GM19043 (cell line): ENCODE data around the gene MRM2.
A peak's percentile ranks its signal among the peaks of the same experiment; 100 is the strongest.

Experiments
- ATAC-seq: cut with Tn5 transposase; IDR thresholded peaks from one replicate; pipeline ENCODE4 v1.9.1; 2021; ENCODE audit warnings: low read depth; ENCODE audit not compliant: unreplicated experiment

Gene MRM2

DNA sequence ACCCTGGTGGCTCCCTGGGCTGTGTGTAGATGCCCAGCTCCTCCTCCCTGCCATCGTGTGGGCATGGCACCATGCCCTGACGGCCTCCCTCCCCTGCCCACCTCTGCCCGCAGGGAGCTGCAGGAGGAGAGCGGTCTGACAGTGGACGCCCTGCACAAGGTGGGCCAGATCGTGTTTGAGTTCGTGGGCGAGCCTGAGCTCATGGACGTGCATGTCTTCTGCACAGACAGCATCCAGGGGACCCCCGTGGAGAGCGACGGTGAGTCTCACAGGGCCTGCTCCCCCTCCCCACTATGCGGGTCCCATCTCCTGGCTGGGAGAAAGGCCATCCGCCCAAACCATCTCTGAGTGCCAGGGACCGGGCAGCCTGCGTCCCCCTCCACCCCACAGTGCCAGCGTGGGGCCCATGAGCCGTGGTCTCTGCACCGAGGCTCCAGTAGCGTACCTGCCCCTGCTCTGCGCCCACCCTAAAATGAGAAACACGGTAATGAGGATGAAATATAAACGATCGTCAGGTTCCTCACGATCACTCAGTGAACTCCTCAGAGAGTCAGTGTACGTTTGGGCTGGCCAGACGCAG is 7.8 kb upstream of the MRM2 start:
- no peak for ATAC-seq

DNA sequence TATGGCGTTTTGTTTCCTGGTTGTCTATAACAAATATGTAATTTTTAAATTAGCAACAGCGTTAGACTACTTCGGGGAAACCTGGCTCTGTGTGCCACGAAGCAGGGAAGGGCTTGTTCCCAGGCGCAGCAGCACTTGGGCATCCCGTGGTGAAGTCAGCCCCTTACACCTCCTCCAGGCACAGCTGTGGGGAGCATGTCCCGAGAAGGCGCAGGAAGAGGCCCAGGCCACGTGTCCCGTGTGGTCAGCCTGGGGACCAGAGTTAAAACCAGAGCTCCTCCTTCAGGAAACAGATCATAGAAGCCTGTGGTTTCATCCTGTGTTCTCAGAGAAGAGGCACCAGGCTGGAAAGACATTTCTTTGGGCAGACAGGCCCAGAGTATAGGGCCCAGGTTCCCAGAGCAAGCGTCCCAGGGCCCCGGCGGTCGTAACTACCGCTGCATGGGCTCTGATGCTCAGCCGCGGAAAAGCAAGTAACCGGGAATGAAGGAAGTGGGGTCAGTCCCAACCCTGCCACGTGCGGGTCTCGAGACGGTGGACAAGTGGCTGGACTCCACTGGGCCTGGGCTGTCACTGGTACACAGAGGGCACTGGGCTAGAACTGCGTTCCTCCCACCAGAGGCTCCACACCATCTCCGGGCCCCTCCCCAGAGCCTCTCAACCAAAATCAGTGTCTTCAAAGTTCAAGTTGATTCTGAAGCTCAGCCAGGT is 7.1 kb upstream of the MRM2 start:
- peak; percentile 54 for ATAC-seq

DNA sequence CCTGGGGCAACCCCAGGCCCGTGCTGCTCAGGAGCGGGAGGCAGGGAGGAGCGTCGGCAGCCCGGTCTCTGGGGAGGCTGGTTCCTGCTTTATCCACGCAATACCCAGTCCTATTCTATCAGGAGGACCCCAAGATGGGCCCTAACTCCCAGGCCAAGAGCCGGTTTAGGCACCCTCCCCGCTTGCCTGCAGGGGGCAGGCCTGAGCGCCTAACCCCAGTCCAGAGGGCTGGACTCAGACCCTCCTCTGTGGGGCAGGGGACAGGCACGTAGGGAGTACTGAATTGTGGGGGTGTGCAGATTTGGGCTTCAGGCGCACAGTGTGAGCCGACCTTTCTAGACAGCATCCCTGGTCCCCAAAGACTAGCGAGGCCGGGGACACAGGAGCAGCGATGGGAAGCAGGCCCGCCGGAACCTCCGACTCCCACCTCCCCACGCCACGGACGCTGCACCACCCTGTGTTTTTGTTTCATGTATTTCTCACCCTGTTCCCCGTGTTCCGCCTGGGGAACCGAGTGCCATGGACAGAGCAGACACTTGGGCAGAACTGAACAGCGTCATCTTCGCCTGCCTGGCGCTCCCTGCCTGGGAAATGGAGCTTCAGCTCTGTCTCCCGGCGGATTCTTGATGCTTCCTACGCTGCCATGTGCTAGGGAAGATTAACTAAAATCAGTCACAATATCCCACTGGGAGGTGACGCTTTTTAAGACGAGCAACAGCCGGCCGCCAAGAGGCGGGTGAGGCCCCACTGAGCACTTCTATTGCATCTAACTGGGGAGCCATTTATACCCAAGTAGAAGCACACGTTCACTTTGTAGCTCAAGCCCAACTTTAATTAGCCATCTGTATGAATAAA is 5.4 kb upstream of the MRM2 start:
- no peak for ATAC-seq

DNA sequence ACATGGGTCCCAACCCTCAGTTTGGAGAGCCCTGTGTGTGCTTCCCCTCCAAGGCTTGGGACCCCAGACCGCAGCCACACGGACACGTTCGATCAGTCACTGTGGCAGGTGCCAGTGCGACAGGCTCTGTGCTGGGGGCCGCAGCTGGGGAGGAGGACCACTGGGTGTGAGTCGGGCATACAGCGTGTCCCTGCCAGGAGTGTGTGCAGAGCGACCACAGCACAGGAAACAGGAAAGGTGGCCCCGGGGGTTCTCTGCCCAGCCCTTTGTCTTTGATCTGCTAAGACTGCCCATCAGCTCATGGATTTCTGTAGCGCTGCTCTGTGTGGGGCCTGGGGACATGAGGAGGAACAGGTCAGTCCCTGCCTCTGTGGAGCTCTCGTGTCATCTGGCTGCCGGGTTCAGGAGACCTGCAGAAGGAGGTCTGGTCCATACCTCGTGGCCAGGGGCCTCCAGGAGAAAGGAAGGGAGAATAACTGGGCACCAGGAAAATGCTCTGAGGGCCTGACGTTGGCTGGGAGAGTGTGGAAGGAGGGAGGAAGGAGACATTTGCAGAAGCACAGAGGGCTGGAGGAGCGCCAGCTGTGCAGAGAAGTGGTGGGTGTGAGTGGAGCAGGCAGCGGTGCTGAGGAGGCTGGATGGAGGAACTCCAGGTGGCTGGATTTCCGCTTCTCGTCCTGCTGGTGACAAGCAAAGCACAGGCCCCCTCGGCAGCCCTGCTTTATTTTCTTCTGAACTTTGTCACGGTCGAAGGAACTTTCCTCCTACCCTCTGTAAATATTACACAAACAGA is 4.1 kb upstream of the MRM2 start:
- ATAC-seq: no peak

DNA sequence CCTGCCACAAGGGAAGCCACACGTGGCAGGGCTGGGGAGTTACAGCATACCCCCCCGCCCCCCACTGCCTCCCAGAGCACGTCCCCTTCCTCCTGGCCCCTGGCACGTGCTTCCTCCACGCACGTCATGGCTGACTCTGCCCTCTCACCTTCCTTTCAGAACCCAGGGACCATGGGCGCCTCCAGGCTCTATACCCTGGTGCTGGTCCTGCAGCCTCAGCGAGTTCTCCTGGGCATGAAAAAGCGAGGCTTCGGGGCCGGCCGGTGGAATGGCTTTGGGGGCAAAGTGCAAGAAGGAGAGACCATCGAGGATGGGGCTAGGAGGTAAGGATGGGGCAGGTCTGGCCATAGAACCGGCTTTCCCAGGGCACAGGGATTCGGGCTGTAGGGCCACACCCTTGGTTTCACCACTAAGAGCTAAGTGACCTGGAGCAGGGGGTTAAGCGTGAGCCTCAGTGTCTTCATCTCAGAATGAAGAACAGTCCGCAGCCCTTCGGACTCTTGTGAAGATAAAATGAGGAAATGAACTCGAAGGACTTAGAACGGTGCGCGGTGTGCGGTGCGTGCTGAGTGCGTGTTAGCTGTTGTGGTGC is 2.5 kb upstream of the MRM2 start:
- no peak for ATAC-seq

DNA sequence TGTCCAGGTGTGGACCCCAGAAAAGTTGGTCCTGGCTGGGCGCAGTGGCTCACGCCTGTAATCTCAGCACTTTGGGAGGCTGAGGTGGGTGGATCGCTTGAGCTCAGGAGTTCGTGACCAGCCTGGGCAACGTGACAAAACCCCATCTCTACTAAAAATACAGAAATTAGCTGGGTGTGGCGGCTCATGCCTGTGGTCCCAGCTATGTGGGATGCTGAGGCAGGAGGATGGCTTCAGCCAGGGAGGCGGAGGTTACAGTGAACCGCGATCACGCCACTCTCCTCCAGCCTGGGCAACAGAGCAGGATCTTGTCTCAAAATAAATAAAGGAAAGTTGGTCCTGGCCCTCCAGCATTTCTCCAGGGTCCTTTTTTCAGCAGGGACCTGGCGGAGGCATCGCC is 1.5 kb upstream of the MRM2 start:
- ATAC-seq: no peak

DNA sequence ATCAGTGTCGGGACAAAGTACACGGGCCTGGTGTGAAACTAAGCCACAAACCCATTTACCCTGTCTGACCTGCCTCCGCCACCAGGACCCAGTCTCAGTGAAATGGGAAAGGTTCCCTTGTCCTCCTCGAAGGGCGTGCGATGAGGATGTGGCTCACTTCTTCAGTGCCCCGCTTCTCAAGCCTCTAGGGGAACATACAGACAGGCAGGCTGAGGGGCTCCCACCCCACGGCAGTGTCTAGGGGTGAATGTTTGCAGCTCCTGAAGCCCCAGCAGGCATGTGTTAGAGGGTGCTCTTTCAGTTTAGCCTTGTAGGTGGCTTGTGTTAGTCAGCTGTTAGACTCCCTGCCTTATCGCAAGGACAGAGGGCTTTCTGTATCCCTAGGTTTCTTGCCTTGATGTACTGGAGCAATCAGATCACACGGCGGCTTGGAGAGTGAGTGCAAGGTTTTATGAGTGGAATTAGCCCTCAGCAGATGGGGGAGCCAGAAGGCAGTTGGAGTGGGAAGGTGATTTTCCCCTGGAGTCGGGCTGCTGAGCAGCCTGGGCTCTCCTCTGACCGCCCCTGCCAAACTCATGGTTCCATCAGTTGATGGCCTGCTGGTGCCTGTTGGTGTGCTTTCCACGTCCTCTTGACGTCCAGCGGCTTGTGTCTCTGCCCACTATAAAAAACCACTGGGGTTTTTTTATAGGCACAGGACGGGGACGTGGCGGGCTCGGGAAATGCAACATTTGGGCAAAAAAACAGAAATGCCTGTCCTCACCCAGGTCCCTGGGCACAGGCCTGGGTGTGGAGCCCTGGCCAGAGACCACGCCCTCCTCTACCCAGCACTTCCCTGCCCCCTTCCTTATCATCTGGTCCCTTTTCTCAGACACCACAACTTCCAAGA is 780 bp upstream of the MRM2 start:
- no peak for ATAC-seq

DNA sequence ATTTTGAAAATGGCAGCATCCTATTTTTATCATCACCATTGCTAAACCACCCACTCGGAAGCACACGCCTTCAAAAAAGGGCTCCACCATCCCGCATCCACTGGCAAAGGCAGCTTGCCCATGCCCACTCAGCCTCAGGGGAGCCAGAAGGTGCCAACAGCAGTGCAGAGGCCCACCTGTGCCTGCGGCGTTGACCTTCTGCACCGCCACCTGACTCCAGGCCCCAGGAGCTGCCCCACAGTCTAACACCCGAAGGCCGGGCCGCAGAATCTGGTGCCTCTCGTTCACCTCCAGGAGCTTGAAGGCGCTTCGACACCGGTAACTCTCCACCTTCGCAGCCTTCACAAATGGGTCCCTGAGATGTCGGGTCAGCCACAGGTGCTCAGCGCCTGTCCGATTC is 2.8 kb downstream of the MRM2 start:
- no peak for ATAC-seq

DNA sequence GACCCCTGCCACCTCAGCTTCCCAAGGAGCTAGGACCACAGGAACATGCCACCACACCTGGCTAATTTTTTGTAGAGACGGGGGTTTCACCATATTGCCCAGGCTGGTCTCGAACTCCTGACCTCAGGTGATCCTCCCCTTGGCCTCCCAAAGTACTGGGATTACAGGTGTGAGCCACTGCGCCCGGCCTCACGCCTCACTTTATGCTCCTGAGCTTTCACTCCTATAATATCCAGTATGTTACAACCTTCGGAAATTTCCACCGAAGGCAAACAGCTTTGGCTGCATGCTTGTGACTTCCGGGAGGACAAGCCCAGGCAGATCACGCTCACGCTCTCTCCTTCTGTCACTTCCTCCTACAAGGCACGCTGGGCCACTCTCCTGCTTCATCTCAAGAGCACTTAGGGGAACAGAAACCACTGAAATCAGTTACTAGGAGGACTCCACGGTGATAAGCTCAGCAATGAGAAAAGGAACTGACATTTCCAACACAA is 4.8 kb downstream of the MRM2 start:
- ATAC-seq: peak; percentile 74

DNA sequence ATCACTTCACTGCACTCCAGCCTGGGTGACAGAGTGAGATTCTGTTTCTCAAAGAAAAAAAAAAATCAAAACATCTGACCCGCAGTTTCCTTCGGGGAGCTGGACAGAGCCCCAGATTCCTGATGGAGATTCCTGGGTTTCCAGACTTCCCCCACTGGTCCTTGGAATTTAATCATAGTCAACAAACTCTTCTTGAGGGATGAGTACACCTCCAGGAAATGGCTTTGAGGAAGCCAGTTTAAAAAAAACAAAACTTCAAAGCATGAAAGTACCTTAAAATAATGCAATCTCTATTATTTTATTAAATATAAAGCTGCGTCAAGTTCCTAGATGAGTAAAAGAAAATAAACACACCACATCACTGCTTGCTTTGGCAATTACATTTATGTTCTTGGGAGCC is 8.1 kb downstream of the MRM2 start:
- ATAC-seq: no peak

DNA sequence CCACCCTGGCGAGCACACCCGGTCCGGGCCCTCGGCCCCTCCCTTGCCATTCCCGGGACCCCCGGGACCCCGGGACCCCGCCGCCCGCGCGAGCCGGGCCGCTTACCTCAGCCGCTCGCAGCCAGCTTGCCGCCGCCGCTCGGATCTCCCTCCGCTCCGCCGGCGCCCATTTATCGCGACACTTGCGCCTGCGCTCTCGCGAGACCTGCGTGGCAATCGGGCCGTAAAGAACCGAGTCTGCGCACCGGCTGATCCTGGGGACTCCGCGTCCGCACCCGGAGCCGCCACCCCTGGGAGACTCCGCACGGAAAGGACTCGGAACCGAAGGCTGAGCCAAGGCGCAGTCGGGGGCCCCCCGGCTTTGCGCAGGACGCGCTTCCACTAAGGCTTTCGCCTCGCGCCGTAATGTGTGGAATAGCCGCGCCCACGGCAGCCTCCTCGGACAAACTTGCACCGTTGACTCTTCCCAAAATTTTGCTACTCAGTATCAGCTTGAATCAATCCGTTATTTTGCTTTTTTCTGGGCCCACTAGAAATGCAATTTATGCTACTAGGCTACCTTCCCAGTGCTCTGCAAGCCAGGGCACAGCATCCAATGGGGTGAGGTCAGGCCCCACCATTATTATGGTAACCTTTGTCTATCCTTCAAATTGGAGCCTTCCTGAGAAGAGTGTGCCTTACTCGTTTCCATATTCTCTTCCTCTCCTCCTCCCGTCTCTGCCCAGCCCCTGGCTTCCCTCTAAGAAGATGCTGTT is 9.1 kb downstream of the MRM2 start, which contains the start of gene MAD1L1:
MAD1L1 (minus strand) TSS at position 180 of the 755 bp plus-strand sequence. CDS start 2,812 bp downstream, outside the sequence.
- peak; percentile 69 for ATAC-seq

DNA sequence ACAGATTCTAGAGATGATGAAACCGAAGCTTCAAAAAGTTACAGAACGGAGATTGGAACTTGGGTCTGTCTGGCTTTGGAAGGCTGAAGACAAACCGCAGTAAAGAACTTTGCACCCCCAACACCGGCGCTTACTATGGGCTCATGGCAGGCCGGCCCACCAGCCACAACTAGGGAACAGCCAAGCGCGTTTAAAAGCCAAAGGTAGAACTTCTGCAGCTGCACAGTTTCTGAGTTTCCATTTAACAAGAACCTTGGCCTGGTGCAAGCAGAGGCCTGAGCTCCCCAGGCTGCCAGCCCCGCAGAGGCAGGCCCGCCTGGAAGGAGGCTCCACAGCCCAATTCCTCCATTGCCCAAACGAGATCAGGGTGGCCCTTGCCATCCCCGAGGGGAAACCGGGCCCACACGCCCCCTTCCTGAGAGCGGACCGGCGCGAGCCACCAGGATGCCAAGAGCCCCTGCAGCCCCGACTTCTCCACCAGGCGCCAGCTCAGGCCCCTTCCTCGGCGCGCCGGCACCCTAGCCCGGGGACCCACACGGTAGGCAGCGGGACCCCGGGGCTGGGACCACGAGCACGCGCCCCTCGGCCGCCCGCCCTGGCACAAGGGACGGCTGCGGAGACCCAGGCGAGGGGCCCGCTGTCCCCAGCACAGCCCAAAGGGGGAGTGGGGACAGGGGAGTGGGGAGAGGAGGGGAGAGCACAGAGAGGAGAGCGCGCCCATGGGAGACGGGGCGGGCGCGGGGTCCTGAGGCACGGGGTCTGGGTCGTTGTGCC is 9.8 kb downstream of the MRM2 start:
- peak; percentile 27 for ATAC-seq

DNA sequence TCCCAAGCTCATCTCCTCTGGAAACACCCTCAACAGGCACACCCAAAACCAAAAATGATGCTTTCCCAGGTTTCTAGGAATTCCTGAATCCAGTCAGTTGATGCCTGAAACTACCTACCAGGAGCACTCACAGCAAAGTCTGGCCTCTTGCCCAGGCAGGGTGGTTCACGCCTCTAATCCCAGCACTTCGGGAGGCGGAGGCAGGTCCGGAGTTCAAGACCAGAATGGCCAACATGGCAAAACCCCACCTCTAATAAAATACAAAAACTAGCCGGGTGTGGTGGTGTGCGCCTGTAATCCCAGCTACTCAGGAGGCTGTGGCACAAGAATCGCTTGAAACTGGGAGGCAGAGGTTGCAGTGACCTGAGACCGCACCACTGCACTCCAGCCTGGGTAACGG is 11.1 kb downstream of the MRM2 start:
- ATAC-seq: no peak

DNA sequence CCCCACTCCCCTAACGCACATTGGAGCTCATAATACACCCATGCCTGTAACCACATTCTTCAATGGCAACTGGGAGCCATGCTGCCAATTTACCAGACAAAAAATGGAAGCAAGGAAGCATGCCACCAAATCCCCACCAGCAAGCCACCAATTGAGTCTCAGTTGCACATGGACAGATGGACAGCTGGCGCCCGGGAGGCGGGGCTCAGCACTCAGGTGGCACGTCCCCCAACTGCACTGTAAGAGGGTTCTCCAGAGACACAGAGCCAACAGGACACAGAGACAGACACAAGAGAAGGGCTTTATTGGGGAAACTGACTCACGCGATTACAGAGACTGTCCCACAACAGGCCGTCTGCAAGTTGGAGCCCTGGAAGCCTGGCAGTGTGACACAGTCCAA is 11.8 kb downstream of the MRM2 start:
- no peak for ATAC-seq

DNA sequence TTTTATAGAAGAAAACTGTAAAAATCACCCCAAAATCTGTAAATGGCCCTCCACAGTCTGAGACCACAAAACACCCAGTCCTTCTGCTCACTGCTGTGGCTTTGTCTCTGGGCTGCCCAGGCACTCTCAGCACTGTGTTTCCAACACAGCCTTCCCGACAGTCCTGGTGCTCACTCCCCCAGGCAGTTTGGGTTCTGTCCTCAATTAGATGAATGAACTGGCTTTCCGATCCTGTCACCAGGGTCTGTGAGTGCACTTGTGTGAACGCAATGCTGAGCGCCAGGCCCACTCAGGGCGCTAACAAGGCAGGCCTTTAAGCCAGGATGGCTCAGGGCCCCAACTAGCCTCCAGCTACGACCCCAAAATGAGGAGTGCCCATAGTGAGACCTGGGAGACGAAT is 12.5 kb downstream of the MRM2 start:
- no peak for ATAC-seq

DNA sequence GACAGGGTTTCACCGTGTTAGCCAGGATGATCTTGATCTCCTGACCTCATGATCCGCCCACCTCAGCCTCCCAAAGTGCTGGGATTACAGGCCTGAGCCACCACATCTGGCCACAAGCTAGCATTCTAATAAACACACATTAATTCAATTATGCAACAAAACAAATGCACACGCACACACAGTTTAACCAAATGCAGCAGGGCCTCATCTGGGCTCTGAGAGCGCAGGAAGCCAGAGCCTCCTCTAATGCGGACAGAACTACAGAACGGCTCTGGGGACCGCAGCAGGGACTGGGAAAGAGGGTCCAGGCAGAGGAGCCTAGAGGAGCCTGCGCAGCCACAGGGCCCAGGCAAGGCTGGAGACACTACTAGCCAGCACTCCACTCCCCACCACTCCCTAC is 13.1 kb downstream of the MRM2 start:
- ATAC-seq: no peak

DNA sequence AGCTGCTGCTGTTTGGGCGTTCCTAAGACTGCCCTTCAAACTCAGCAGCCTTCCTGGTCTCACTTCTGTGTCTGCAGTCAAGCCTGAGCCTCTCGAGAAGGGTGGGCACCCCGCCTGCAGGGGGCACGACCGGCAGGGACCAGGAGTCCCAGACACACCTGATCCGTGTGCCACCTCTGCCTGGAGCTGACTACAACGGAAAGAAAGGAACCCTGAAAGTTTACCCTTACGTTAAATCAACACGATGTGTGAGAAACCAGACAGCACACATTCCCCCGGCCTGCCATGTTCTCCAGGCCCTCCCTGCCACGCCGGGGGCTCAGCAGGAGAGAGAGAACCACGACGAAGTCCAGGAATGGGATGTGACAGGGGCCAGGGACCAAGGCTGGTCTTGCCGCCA is 14.3 kb downstream of the MRM2 start:
- ATAC-seq: no peak

DNA sequence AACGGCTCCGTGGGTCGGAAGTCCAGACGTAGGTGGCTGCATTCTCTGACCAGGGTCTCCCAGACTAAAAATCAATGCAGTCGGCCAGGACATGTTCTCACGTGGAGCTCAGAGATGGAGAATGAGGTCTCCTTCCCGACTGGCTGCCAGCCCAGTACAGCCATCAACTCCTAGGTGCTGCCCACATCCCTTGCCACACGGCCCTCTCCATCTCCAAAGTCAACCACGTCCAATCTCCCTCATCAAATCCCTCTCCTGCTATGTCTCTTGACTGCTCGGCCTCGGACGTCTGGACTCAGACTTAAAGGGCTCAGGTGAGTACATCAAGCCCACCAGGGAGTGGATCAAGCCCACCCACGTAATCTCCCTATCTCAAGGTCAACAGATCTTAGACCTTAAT is 16.2 kb downstream of the MRM2 start:
- no peak for ATAC-seq
